A549 (cell line): ENCODE results near the gene SND1. TPM values are rescaled to one million over a fixed set of nuclear protein-coding genes. Genes with fewer than 3 reads are reported as not detected.

Experiments used
- ATAC-seq, 2 experiments: fragments of 200-7000 bp in 1 of 2; fragments of >200 bp in 1 of 2; cut with Nextera tagmentation in 1 of 2; cut with Tn5 transposase in 1 of 2; 3 replicates each; pipeline versions ENCODE4 v1.8.0 to v1.9.1; 2018 to 2020; ENCODE audit warnings: mild to moderate bottlenecking in 1 of 2, moderate library complexity in 1 of 2
- CTCF ChIA-PET: fragments of 300-600 bp; sonication (Branson Sonifier 250); formaldehyde crosslinking; extraction: SDS; loops from one replicate; lab custom pipeline; 2021; ENCODE audit warnings: antibody characterized with exemption, inconsistent platforms; lab: Yijun Ruan, JAX
- POLR2A ChIA-PET: fragments of 350-600 bp; formaldehyde crosslinking; extraction: SDS; loops from one replicate; lab custom pipeline; 2021; ENCODE audit warnings: antibody characterized with exemption, inconsistent platforms; lab: Yijun Ruan, JAX
- DNase-seq, 2 experiments: peaks; one replicate each; pipeline versions ENCODE4 v3.0.0 to v3.0.0-alpha.2; 2011 to 2016; ENCODE audit warnings: low read depth in 1 of 2, low spot score in 1 of 2
- FAIRE-seq: peaks from 2 replicates; lab custom pipeline; 2011; peaks lifted over from hg19 to GRCh38; lab: Jason Lieb, UNC
- H3K27ac ChIP-seq, 2 experiments: fragments of >200 bp; sonication (Bioruptor Twin); formaldehyde crosslinking; 3 replicates each; pipeline ENCODE4 v1.5.1; 2016 to 2017
- H3K4me1 ChIP-seq: fragments of >200 bp; sonication (Bioruptor Twin); formaldehyde crosslinking; 3 replicates; pipeline ENCODE4 v1.6.1; 2016
- H3K4me2 ChIP-seq: fragments of >200 bp; sonication (Bioruptor Twin); formaldehyde crosslinking; 3 replicates; pipeline ENCODE4 v1.6.1; 2016
- H3K4me3 ChIP-seq: fragments of >200 bp; sonication (Bioruptor Twin); formaldehyde crosslinking; 3 replicates; pipeline ENCODE4 v1.5.1; 2016
- H3K9me3 ChIP-seq: fragments of >200 bp; sonication (Bioruptor Twin); formaldehyde crosslinking; 3 replicates; pipeline ENCODE4 v1.6.1; 2016
- CEBPB ChIP-seq, 2 experiments: fragments of >200 bp in 1 of 2; sonication (Bioruptor Twin) in 1 of 2; formaldehyde crosslinking in 1 of 2; IDR thresholded peaks; 2 replicates each; pipeline ENCODE4 v1.6.1; 2012 to 2016
- CHD4 ChIP-seq: fragments of 200-600 bp; sonication (generic); IDR thresholded peaks from 2 replicates; pipeline ENCODE4 v1.6.1; 2016; ENCODE audit warnings: antibody characterized with exemption, mild to moderate bottlenecking, borderline replicate concordance
- CTCF ChIP-seq: fragments of >200 bp; sonication (Bioruptor Twin); formaldehyde crosslinking; IDR thresholded peaks from 3 replicates; pipeline ENCODE4 v1.5.1; 2016
- FOSL2 ChIP-seq, 2 experiments: fragments of 450-650 bp in 1 of 2; fragments of >200 bp in 1 of 2; sonication (Bioruptor Twin) in 1 of 2; formaldehyde crosslinking; IDR thresholded peaks; 2 replicates each; pipeline versions ENCODE4 v1.5.0 to v1.6.1; 2016 to 2020; ENCODE audit warnings: mild to moderate bottlenecking in 1 of 2, moderate library complexity in 1 of 2
- GATA3 ChIP-seq: IDR thresholded peaks from 2 replicates; pipeline ENCODE4 v1.6.1; 2012; ENCODE audit warnings: borderline replicate concordance
- JUNB ChIP-seq: fragments of >200 bp; sonication (Bioruptor Twin); formaldehyde crosslinking; IDR thresholded peaks from 2 replicates; pipeline ENCODE4 v1.6.1; 2016
- KDM1A ChIP-seq: fragments of 200-600 bp; sonication (generic); IDR thresholded peaks from 2 replicates; pipeline ENCODE4 v1.6.1; 2016; ENCODE audit warnings: low read depth, mild to moderate bottlenecking
- MAFK ChIP-seq: fragments of 450-650 bp; IDR thresholded peaks from 2 replicates; pipeline ENCODE4 v1.6.1; 2014; ENCODE audit not compliant: partially characterized antibody
- MAX ChIP-seq: IDR thresholded peaks from 2 replicates; pipeline ENCODE4 v1.6.1; 2012
- MYC ChIP-seq: IDR thresholded peaks from 2 replicates; pipeline ENCODE4 v1.6.1; 2012; ENCODE audit warnings: mild to moderate bottlenecking, inconsistent platforms, low read length, improper control_type of control experiment, borderline replicate concordance
- NFE2L2 ChIP-seq: fragments of 150-350 bp; conservative IDR thresholded peaks from 2 replicates; pipeline ENCODE4 v1.6.1; 2014; ENCODE audit warnings: low read length
- PHF8 ChIP-seq: fragments of 200-600 bp; sonication (generic); IDR thresholded peaks from 2 replicates; pipeline ENCODE4 v1.6.1; 2016; ENCODE audit warnings: low read depth, mild to moderate bottlenecking, antibody characterized with exemption, moderate library complexity, borderline replicate concordance
- REST ChIP-seq: fragments of 200-600 bp; sonication (generic); IDR thresholded peaks from 2 replicates; pipeline ENCODE4 v1.6.1; 2016; ENCODE audit warnings: antibody characterized with exemption, mild to moderate bottlenecking, moderate library complexity
- SREBF2 ChIP-seq: fragments of 450-650 bp; IDR thresholded peaks from 2 replicates; pipeline ENCODE4 v1.6.1; 2014; ENCODE audit warnings: mild to moderate bottlenecking, moderate library complexity
- TFCP2L1 ChIP-seq: fragments of 250-450 bp; sonication (Bioruptor Pico); IDR thresholded peaks from 2 replicates; pipeline ENCODE4 v1.5.0; 2021; ENCODE audit warnings: mild to moderate bottlenecking
- TP53 ChIP-seq: fragments of 250-450 bp; sonication (Bioruptor Pico); IDR thresholded peaks from 2 replicates; pipeline ENCODE4 v1.5.0; 2021; ENCODE audit warnings: mild to moderate bottlenecking, moderate library complexity
- USF2 ChIP-seq: fragments of 450-650 bp; IDR thresholded peaks from 2 replicates; pipeline ENCODE4 v1.6.1; 2014; ENCODE audit warnings: antibody characterized with exemption
- ZC3H11A ChIP-seq: fragments of 450-650 bp; IDR thresholded peaks from 2 replicates; pipeline ENCODE4 v1.6.1; 2014; ENCODE audit warnings: antibody characterized with exemption, mild to moderate bottlenecking
- WGBS: methylation state at CpG from one replicate; pipeline ENCODE4 v1.1.6; 2017; ENCODE audit errors: missing lambda C conversion rate; 5-methylcytosine and 5-hydroxymethylcytosine counted together
- polyA plus RNA-seq, 4 experiments: library from polyadenylated mRNA; depleted of rRNA in 3 of 4; stranded (reverse); fragments of >200 nt; fragmentation: RNase III in 1 of 4; extraction: RNeasy Plus Mini Kit Qiagen cat#74134 plus additional on column Dnase treatment in 1 of 4; gene quantifications; 2 replicates in 3 of 4; 3 replicates in 1 of 4; pipeline ENCODE4 v1.2.3, GENCODE V29; 2011 to 2017

The SND1 gene
- polyA plus RNA-seq, 2 of the 4 experiments (the other 2 are of a cell fraction), result 102 to 138 TPM

GRCh38 chr7:127718340-127718679 lies 66.3 kb downstream of the SND1 start:
- DNase-seq (no peak), FAIRE-seq (no peak), ATAC-seq (no peak)
- no peak overlapping the region for H3K27ac ChIP-seq
- no peaks in the 10 kb centered on the region for H3K4me1 ChIP-seq
- ChIA-PET CTCF (interaction anchor here (4.5 kb wide), 1 partner anchor 10 kb away, joined by 36 read pairs; no protein-coding TSS in a partner anchor), POLR2A (no interaction called here)
- H3K4me3 ChIP-seq, result no peak overlapping the region
- TF ChIP-seq NFE2L2, result no peak
- no peak for TF ChIP-seq PHF8
- no peak for TF ChIP-seq FOSL2 (IDR thresholded peaks at IDR 0.05)
- TF ChIP-seq FOSL2 (CRISPR knock-in tag; IDR thresholded peaks at IDR 0.05), result no peak
- TF ChIP-seq CEBPB (IDR thresholded peaks at IDR 0.05), result no peak
- TF ChIP-seq GATA3, result no peak
- TF ChIP-seq USF2, result no peak
- TF ChIP-seq TFCP2L1 (CRISPR knock-in tag), result no peak
- no peak for TF ChIP-seq ZC3H11A
- no peak for TF ChIP-seq MAX
- no peak for TF ChIP-seq JUNB
- no peak for TF ChIP-seq CHD4
- TF ChIP-seq MYC, result no peak
- no peak for TF ChIP-seq SREBF2
- no peak for TF ChIP-seq TP53 (CRISPR knock-in tag)
- no peaks in the 10 kb centered on the region for H3K9me3 ChIP-seq
- WGBS, result 95% methylated on average over 7 of the region's 7 CpGs
- H3K4me2 ChIP-seq, result no peak overlapping the region

GRCh38 chr7:127726476-127726875 lies 74.5 kb downstream of the SND1 start:
- 93% methylated on average over 3 of the region's 3 CpGs for WGBS
- no peak overlapping the region for H3K4me3 ChIP-seq
- FAIRE-seq (no peak), ATAC-seq (no peak), DNase-seq (no peak)
- TF ChIP-seq REST (no peak), CEBPB (IDR thresholded peaks at IDR 0.05) (no peak), CHD4 (no peak)
- H3K9me3 ChIP-seq, result no peaks in the 10 kb centered on the region
- no peak overlapping the region for H3K4me2 ChIP-seq
- H3K27ac ChIP-seq, result no peak overlapping the region
- ChIA-PET CTCF (interaction anchor here (0.8 to 1.9 kb wide), 3 partner anchors 10 to 18 kb away, joined by 3 to 8 read pairs (median 5); no protein-coding TSS in a partner anchor), POLR2A (no interaction called here)
- no peaks in the 10 kb centered on the region for H3K4me1 ChIP-seq

GRCh38 chr7:127730658-127731276 lies 78.8 kb downstream of the SND1 start:
- H3K4me2 ChIP-seq, result no peak overlapping the region
- no peak overlapping the region for H3K4me3 ChIP-seq
- ChIA-PET POLR2A (no interaction called here), CTCF (interaction anchor here (0.9 to 1.5 kb wide), 5 partner anchors 9 to 405 kb away, joined by 3 to 6 read pairs (median 3); no protein-coding TSS in a partner anchor)
- ATAC-seq (no peak), DNase-seq (no peak)
- 93% methylated on average over 13 of the region's 13 CpGs for WGBS
- TF ChIP-seq KDM1A, result no peak
- TF ChIP-seq CTCF, result no peak
- TF ChIP-seq MAFK, result peak; percentile 53
- TF ChIP-seq, all 56 proteins: peak for 1
- Histone ChIP-seq H3K4me1 (no peaks in the 10 kb centered on the region), H3K9me3 (no peaks in the 10 kb centered on the region), H3K27ac (no peak overlapping the region)
- no peak for FAIRE-seq
